Upper lobe of left lung (tissue), 6 donors: ENCODE measurements around the gene NAA80. TPM values are rescaled to one million over a fixed set of nuclear protein-coding genes. Genes with fewer than 3 reads are reported as not detected.

ENCODE experiments used
- ATAC-seq, 2 donors: fragments of 200-7000 bp; cut with Tn5 transposase; one replicate each; pipeline ENCODE4 v1.9.1; 2022; ENCODE audit warnings: mild to moderate bottlenecking in 2 of 2, moderate library complexity in 2 of 2; ENCODE audit not compliant: low FRiP score in 2 of 2
- DNase-seq, 2 donors: peaks; one replicate each; pipeline ENCODE4 v3.0.0-alpha.2; 2019 to 2020
- H3K27ac ChIP-seq, 4 donors: fragments of 200-600 bp; sonication (generic); one replicate each; pipeline ENCODE4 v1.5.1; 2016 to 2019
- H3K27me3 ChIP-seq, 4 donors: fragments of 200-600 bp; sonication (generic); one replicate each; pipeline ENCODE4 v1.5.1; 2017 to 2019
- H3K36me3 ChIP-seq, 4 donors: fragments of 200-600 bp; sonication (generic); one replicate each; pipeline ENCODE4 v1.5.1; 2016 to 2019
- H3K4me1 ChIP-seq, 4 donors: fragments of 200-600 bp; sonication (generic); one replicate each; pipeline ENCODE4 v1.5.1; 2018 to 2019
- H3K4me3 ChIP-seq, 4 donors: fragments of 200-600 bp; sonication (generic); one replicate each; pipeline ENCODE4 v1.5.1; 2017 to 2019; ENCODE audit warnings: mild to moderate bottlenecking in 2 of 4, moderate library complexity in 1 of 4
- H3K9me3 ChIP-seq, 4 donors: fragments of 200-600 bp; sonication (generic); one replicate each; pipeline ENCODE4 v1.5.1; 2018 to 2019
- CTCF ChIP-seq, 6 experiments: fragments of 450-650 bp in 4 of 6; fragments of 200-600 bp in 2 of 6; sonication (generic) in 2 of 6; IDR thresholded peaks; one replicate each; pipeline ENCODE4 v1.5.1; 2016 to 2019; ENCODE audit warnings: antibody characterized with exemption in 6 of 6
- EP300 ChIP-seq, 4 donors: sonication (generic); formaldehyde crosslinking; IDR thresholded peaks; one replicate each; pipeline ENCODE4 v1.5.1; 2017; ENCODE audit warnings: antibody characterized with exemption in 4 of 4, control low read depth in 2 of 4
- POLR2A ChIP-seq, 4 donors: fragments of 450-650 bp; IDR thresholded peaks; one replicate each; pipeline ENCODE4 v1.5.1; 2016 to 2017; ENCODE audit warnings: antibody characterized with exemption in 4 of 4, mild to moderate bottlenecking in 2 of 4
- POLR2AphosphoS5 ChIP-seq, 2 donors: sonication (generic); formaldehyde crosslinking; IDR thresholded peaks; one replicate each; pipeline ENCODE4 v1.5.1; 2017; ENCODE audit warnings: antibody characterized with exemption in 2 of 2
- WGBS, 2 donors: methylation state at CpG; one replicate each; pipeline ENCODE4 v1.1.5; 2017 to 2018; 5-methylcytosine and 5-hydroxymethylcytosine counted together
- total RNA-seq, 6 donors: library from RNA; depleted of rRNA in 4 of 6; stranded (reverse); fragments of >200 nt in 4 of 6; gene quantifications; one replicate each; pipeline versions ENCODE4 v1.1.0 to v1.2.1, GENCODE V29; 2016 to 2021
- donor health status: DM: no; HTN: no; CAD: no; lungs with moderate emphysema.
- donor health status: DM: no; HTN: yes; CAD: no; lungs with severe emphysema.

NAA80 gene
- total RNA-seq, 6 donors from 2014 or later: 12.1 to 34.5 (median 15.1) TPM

- H3K27ac ChIP-seq: peak overlapping the region; percentile 94 to 97 (median 95)
- peak overlapping the region; percentile 65 to 96 (median 74) for H3K4me3 ChIP-seq
- no peaks in the 10 kb centered on the region for H3K27me3 ChIP-seq
- WGBS, 2 donors: 60 to 66% methylated on average over 1 to 29 of the region's 29 CpGs
- H3K4me1 ChIP-seq: peaks cover 83 to 90% (median 86%) of the 10 kb centered on the region in 4 donors
- DNase-seq (peak in 1 of 2 donors; percentile 65), ATAC-seq (no peak)
- H3K36me3 ChIP-seq: peaks cover 13 to 65% (median 32%) of the 10 kb centered on the region in 4 donors
- H3K9me3 ChIP-seq: no peaks in the 10 kb centered on the region
- no peak for TF ChIP-seq POLR2AphosphoS5 (IDR thresholded peaks at IDR 0.05)
- TF ChIP-seq CTCF (IDR thresholded peaks at IDR 0.05): no peak
- TF ChIP-seq EP300 (IDR thresholded peaks at IDR 0.05): no peak
- no peak for TF ChIP-seq POLR2A (IDR thresholded peaks at IDR 0.05)
These were observed 20.9 kb upstream of the NAA80 start for GRCh38 chr3:50319894-50320625.

DNA sequence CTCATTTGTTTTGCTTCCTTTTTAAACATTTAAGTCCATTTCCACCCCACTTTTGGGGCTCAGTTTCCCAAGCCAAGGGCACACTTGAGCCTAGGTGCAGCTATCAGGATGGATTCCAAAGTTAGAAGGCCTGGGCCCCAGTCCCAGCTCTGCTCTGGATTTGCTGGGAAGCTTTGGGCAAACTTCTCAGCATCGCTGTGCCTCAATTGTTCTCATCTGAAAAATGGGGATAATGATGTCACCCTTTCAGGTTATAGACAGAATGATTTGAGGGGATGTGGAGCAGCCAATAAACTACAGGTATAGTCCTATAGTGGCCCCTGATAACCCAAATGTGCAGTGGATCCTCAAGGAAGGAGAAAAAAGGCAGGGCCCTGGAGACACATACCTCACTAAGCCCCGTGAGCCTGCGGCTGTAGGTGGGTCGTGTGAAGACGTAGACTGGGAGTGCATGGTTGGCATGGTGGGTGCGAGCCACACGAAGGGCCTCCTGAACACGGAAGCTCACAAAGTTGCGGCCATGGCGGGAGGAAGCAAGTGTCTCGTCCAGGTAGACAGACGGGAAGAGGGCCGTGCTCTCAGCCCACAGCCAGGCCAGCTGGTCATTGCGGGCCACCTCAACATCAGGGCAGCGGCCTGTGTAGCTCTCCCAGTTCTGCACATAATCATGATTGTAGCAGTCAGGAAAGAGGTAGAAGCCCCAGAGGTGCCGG, 20.1 kb upstream of the NAA80 start:
- Histone ChIP-seq H3K27ac (peak overlapping the region; percentile 94 to 97 (median 95)), H3K4me1 (peaks cover 83 to 90% (median 86%) of the 10 kb centered on the region in 4 donors), H3K36me3 (peaks cover 13 to 67% (median 30%) of the 10 kb centered on the region in 4 donors), H3K27me3 (no peaks in the 10 kb centered on the region), H3K4me3 (peak overlapping the region; percentile 65 to 96 (median 74)), H3K9me3 (no peaks in the 10 kb centered on the region)
- 62 to 81% methylated on average over 14 to 16 of the region's 16 CpGs for WGBS, 2 donors
- no peak for ATAC-seq
- TF ChIP-seq CTCF (IDR thresholded peaks at IDR 0.05) (no peak), POLR2A (IDR thresholded peaks at IDR 0.05) (peak in 1 of 4 donors; percentile 27), EP300 (IDR thresholded peaks at IDR 0.05) (no peak)
- peak in 1 of 2 donors; percentile 41 for DNase-seq

DNA sequence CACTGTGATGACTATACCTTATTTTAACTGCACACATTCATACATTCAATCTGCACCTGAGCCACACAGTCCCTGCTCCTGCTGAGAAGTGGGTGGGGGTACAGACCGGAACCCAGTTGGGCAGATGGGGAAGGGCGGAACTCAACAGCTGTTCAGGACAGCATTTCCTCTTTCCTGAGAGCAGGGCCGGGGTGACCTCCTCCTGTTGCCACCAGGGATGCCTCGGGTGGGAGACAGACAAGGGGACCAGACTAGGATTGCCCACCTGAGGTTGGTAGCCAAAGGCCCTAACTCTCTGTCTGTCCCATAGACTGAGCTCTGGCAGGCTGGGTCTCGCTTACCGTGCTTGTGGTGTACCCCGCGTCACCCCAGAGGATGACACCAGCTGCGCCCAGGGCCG, 19.4 kb upstream of the NAA80 start:
- Histone ChIP-seq H3K36me3 (peaks cover 13 to 69% (median 30%) of the 10 kb centered on the region in 4 donors), H3K9me3 (no peaks in the 10 kb centered on the region), H3K4me1 (peaks cover 75 to 89% (median 88%) of the 10 kb centered on the region in 4 donors), H3K27me3 (no peaks in the 10 kb centered on the region), H3K4me3 (peak overlapping the region; percentile 65 to 96 (median 74)), H3K27ac (peak overlapping the region; percentile 94 to 97 (median 95))
- ATAC-seq (no peak), DNase-seq (no peak)
- 41 to 62% methylated on average over 7 to 10 of the region's 10 CpGs for WGBS, 2 donors
- peak in 1 of 2 donors; percentile 64 for TF ChIP-seq POLR2AphosphoS5 (IDR thresholded peaks at IDR 0.05)
- TF ChIP-seq CTCF (IDR thresholded peaks at IDR 0.05): no peak

GRCh38 chr3:50318163-50318562, 19.0 kb upstream of the NAA80 start:
- H3K4me1 ChIP-seq: peaks cover 77 to 89% (median 88%) of the 10 kb centered on the region in 4 donors
- peak overlapping the region; percentile 48 to 96 (median 72) for H3K4me3 ChIP-seq
- DNase-seq (peak in 1 of 2 donors; percentile 72), ATAC-seq (no peak)
- peaks cover 13 to 69% (median 30%) of the 10 kb centered on the region in 4 donors for H3K36me3 ChIP-seq
- no peaks in the 10 kb centered on the region for H3K9me3 ChIP-seq
- H3K27me3 ChIP-seq: no peaks in the 10 kb centered on the region
- H3K27ac ChIP-seq: peak overlapping the region; percentile 94 to 97 (median 95)
- 69% methylated on average over 9 of the region's 11 CpGs; no CpG with 5 or more reads in 1 of the 2 donors for WGBS, 2 donors
- TF ChIP-seq CTCF (IDR thresholded peaks at IDR 0.05) (no peak), EP300 (IDR thresholded peaks at IDR 0.05) (no peak), POLR2A (IDR thresholded peaks at IDR 0.05) (no peak), POLR2AphosphoS5 (IDR thresholded peaks at IDR 0.05) (no peak)
